SK-N-SH treated with all-trans-retinoic acid at 6 μM for 48 hours (cell line): Measurements from ENCODE around the gene STRAP.

Experiments used
- ATAC-seq: fragments of 200-7000 bp; cut with Tn5 transposase; 3 replicates; pipeline ENCODE4 v1.9.1; 2020; ENCODE audit warnings: mild to moderate bottlenecking, moderate library complexity
- ARNTL ChIP-seq: fragments of 450-650 bp; formaldehyde crosslinking; IDR thresholded peaks from 2 replicates; pipeline ENCODE4 v1.5.0; 2020; ENCODE audit warnings: low read depth, mild to moderate bottlenecking, moderate library complexity, borderline replicate concordance
- BACH2 ChIP-seq: fragments of 250-450 bp; sonication (Bioruptor Pico); IDR thresholded peaks from 2 replicates; pipeline ENCODE4 v1.9.0; 2021; ENCODE audit warnings: mild to moderate bottlenecking, borderline replicate concordance
- CSDC2 ChIP-seq: fragments of 250-450 bp; sonication (Bioruptor Pico); IDR thresholded peaks from 2 replicates; pipeline ENCODE4 v1.5.0; 2020; ENCODE audit warnings: mild to moderate bottlenecking, moderate library complexity
- ESRRG ChIP-seq: fragments of 250-450 bp; sonication (Bioruptor Pico); IDR thresholded peaks from 2 replicates; pipeline ENCODE4 v1.6.1; 2021; ENCODE audit warnings: mild to moderate bottlenecking
- GLIS3 ChIP-seq: fragments of 250-450 bp; sonication (Bioruptor Pico); IDR thresholded peaks from 2 replicates; pipeline ENCODE4 v1.5.0; 2020; ENCODE audit warnings: mild to moderate bottlenecking, moderate library complexity
- ISL1 ChIP-seq: fragments of 250-450 bp; sonication (Bioruptor Pico); IDR thresholded peaks from 2 replicates; pipeline ENCODE4 v2.1.2; 2022; ENCODE audit warnings: mild to moderate bottlenecking, moderate library complexity
- OSR1 ChIP-seq: fragments of 250-450 bp; sonication (Bioruptor Pico); IDR thresholded peaks from 2 replicates; pipeline ENCODE4 v1.8.0; 2022; ENCODE audit warnings: moderate library complexity, mild to moderate bottlenecking, inconsistent platforms
- PPARA ChIP-seq: fragments of 250-450 bp; sonication (Bioruptor Pico); IDR thresholded peaks from 2 replicates; pipeline ENCODE4 v1.5.0; 2020; ENCODE audit warnings: mild to moderate bottlenecking, borderline replicate concordance
- TCF4 ChIP-seq: fragments of 250-450 bp; sonication (Bioruptor Pico); IDR thresholded peaks from 2 replicates; pipeline ENCODE4 v1.8.0; 2021; ENCODE audit warnings: mild to moderate bottlenecking, moderate library complexity, borderline replicate concordance
- ZFP30 ChIP-seq: fragments of 450-650 bp; formaldehyde crosslinking; IDR thresholded peaks from 2 replicates; pipeline ENCODE4 v1.5.0; 2022; ENCODE audit warnings: mild to moderate bottlenecking, moderate library complexity
- ZNF565 ChIP-seq: fragments of 450-650 bp; formaldehyde crosslinking; conservative IDR thresholded peaks from 2 replicates; pipeline ENCODE4 v1.5.0; 2020; ENCODE audit warnings: low read depth, mild to moderate bottlenecking, moderate library complexity
- ZNF70 ChIP-seq: fragments of 450-650 bp; formaldehyde crosslinking; IDR thresholded peaks from 2 replicates; pipeline ENCODE4 v1.5.0; 2020; ENCODE audit warnings: mild to moderate bottlenecking, moderate library complexity
- ZNF8 ChIP-seq: fragments of 450-650 bp; formaldehyde crosslinking; IDR thresholded peaks from 2 replicates; pipeline ENCODE4 v1.5.0; 2020; ENCODE audit warnings: mild to moderate bottlenecking, moderate library complexity
- TF ChIP-seq, protein P1 (sequence below): fragments of 250-450 bp; sonication (Bioruptor Pico); IDR thresholded peaks from 2 replicates; pipeline ENCODE4 v1.5.1; 2020; ENCODE audit warnings: low read depth, mild to moderate bottlenecking, moderate library complexity
- TF ChIP-seq, protein P2 (sequence below): fragments of 250-450 bp; sonication (Bioruptor Pico); IDR thresholded peaks from 2 replicates; pipeline ENCODE4 v1.8.0; 2020; ENCODE audit warnings: mild to moderate bottlenecking, moderate library complexity, borderline replicate concordance
- TF ChIP-seq, protein P3 (sequence below): fragments of 250-450 bp; sonication (Bioruptor Pico); IDR thresholded peaks from 2 replicates; pipeline ENCODE4 v1.8.0; 2021; ENCODE audit warnings: low read depth, mild to moderate bottlenecking, moderate library complexity, borderline replicate concordance

Gene STRAP

DNA sequence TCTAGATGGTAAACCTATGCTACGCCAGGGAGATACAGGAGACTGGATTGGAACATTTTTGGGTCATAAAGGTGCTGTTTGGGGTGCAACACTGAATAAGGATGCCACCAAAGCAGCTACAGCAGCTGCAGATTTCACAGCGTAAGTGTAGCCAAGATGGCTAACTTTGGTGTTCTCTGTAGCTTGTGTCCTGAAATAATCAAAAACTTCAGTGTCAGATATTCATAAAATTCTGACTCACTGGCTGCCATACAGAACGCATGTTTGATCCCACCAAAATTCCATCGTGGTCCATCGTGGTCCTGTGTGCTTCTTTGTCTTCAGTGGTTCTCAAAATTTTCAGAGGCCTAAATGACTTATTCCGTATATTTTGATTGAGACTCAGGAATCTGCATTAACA, 1.3 kb downstream of the STRAP start (continued):
- TF ChIP-seq TCF4 (CRISPR knock-in tag), result no peak

DNA sequence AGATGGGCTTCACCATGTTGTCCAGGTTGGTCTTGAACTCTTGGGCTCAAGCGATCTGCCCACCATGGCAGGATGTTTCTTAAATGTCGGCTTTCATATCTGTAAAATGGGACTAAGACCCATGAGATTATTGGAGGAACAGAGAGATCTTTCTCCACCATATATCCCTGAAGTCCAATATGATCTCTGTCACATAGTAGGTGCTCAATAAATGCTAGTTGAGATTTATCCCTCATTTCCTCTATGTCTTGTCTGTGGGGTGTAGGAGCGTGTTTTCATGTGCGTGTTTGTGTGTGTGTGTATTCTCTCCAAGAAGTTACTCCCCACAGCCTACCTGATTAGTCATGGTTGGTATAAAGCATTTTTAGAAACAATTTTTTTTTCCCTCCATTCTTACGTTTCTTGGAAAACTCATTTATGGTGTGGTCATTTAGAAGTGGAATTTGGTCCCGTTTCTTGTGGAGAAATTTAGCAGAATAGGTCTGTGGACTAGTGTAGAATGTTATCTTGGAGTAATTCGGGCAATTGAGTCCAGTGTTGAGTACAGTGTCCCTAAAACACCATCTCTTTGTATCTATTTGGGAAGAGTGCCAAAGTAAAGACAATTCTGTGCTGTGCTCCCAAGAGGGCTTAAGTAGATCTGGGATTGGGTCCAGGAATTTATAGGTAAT, 4.3 kb downstream of the STRAP start:
- TF ChIP-seq CSDC2 (CRISPR knock-in tag) (no peak), ISL1 (CRISPR knock-in tag) (peak; percentile 81), ARNTL (no peak)
- TF ChIP-seq, protein P1, sequence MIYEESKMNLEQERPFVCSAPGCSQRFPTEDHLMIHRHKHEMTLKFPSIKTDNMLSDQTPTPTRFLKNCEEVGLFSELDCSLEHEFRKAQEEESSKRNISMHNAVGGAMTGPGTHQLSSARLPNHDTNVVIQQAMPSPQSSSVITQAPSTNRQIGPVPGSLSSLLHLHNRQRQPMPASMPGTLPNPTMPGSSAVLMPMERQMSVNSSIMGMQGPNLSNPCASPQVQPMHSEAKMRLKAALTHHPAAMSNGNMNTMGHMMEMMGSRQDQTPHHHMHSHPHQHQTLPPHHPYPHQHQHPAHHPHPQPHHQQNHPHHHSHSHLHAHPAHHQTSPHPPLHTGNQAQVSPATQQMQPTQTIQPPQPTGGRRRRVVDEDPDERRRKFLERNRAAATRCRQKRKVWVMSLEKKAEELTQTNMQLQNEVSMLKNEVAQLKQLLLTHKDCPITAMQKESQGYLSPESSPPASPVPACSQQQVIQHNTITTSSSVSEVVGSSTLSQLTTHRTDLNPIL (CRISPR knock-in tag), result no peak
- TF ChIP-seq, protein P2, sequence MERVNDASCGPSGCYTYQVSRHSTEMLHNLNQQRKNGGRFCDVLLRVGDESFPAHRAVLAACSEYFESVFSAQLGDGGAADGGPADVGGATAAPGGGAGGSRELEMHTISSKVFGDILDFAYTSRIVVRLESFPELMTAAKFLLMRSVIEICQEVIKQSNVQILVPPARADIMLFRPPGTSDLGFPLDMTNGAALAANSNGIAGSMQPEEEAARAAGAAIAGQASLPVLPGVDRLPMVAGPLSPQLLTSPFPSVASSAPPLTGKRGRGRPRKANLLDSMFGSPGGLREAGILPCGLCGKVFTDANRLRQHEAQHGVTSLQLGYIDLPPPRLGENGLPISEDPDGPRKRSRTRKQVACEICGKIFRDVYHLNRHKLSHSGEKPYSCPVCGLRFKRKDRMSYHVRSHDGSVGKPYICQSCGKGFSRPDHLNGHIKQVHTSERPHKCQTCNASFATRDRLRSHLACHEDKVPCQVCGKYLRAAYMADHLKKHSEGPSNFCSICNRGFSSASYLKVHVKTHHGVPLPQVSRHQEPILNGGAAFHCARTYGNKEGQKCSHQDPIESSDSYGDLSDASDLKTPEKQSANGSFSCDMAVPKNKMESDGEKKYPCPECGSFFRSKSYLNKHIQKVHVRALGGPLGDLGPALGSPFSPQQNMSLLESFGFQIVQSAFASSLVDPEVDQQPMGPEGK (CRISPR knock-in tag), result no peak

DNA sequence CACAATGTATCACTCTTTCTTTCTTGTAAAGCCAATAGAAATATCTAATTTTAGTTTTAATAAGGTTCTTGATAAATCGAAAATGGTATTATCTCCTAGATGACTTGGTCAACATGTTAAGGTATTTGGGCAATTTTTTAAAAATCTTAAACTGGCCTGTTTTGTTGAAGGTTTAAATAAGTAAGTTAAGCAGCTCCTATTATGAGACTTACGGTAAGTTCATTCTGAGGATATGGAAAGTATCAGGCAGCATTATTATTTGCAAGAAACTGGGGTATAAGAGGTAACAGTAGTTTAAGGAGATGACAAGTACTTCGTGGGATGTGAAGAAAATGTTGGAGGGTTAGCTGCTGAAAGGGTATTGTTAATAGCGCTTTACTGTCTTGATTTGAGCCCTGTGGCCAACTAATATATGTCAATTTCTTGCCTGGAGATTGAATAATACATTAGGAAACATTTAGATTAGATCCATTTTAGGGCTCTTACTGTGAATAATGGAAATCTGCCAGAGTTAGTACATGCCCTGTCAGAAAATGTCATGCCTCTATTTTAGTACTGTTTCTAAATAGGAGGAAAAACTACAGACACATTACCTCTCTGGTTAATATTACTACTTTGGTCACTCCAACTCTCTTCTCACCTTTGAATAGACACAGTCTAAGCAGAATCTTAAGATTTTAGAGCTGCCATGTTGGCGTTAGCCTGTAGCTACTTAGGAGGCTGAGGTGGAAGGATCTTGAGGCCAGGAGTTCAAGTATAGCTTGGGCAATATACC, 5.0 kb downstream of the STRAP start:
- no peak for TF ChIP-seq BACH2 (CRISPR knock-in tag)
- no peak for TF ChIP-seq ESRRG (CRISPR knock-in tag)
- TF ChIP-seq, protein P3, sequence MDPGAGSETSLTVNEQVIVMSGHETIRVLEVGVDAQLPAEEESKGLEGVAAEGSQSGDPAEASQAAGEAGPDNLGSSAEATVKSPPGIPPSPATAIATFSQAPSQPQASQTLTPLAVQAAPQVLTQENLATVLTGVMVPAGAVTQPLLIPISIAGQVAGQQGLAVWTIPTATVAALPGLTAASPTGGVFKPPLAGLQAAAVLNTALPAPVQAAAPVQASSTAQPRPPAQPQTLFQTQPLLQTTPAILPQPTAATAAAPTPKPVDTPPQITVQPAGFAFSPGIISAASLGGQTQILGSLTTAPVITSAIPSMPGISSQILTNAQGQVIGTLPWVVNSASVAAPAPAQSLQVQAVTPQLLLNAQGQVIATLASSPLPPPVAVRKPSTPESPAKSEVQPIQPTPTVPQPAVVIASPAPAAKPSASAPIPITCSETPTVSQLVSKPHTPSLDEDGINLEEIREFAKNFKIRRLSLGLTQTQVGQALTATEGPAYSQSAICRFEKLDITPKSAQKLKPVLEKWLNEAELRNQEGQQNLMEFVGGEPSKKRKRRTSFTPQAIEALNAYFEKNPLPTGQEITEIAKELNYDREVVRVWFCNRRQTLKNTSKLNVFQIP, result no peak
- TF ChIP-seq TCF4 (CRISPR knock-in tag), result no peak
- no peak for TF ChIP-seq CSDC2 (CRISPR knock-in tag)
- TF ChIP-seq, protein P2 (CRISPR knock-in tag), result no peak
- no peak for TF ChIP-seq ZNF70 (CRISPR knock-in tag)
- TF ChIP-seq PPARA, result no peak
- TF ChIP-seq OSR1 (CRISPR knock-in tag), result no peak
- no peak for TF ChIP-seq ZNF8 (CRISPR knock-in tag)
- no peak for TF ChIP-seq GLIS3 (CRISPR knock-in tag)
- TF ChIP-seq ZFP30 (CRISPR knock-in tag), result no peak
- no peak for ATAC-seq

More for the DNA sequence above, 4.3 kb downstream of the STRAP start:
- ATAC-seq, result no peak

DNA sequence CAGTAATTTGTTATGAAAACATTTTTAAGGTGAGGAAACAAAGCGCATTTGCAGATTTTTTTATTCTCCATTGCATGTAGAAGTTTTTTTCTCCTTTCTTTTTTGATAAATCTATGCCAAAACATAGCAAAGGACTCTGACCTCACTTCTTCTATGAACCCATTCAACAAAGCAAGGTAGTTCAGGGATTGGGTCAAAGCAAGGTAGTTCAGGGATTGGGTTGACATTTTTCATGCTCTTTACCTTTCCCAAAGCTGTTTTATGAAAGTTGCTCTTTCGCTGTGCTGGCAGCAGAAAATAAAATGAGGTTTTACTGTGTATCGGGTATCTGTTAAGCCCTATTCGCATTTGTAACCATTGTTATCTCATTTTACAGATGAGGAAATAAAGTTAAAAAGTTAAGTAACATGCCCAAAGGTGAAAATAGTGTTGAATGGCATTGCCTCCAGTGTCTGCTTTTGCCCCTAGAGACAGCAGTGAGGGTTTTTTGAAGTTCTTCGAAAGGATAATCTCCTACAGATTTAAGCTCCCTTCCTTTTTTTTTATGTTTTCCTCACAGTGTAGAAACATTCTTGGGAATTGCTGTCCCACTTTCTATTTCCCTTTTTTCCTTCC, 10.6 kb downstream of the STRAP start:
- ATAC-seq, result no peak
- TF ChIP-seq ZNF8 (CRISPR knock-in tag) (no peak), ESRRG (CRISPR knock-in tag) (no peak), OSR1 (CRISPR knock-in tag) (no peak), ZNF565 (CRISPR knock-in tag) (no peak), TCF4 (CRISPR knock-in tag) (no peak), ARNTL (no peak)
- TF ChIP-seq, protein P2 (CRISPR knock-in tag), result no peak
- TF ChIP-seq, protein P1 (CRISPR knock-in tag), result no peak
